ENCODE data around the gene CIDEC.
"Not testable (repeated sequence)": the region's sequence is repeated elsewhere in the genome, so short reads cannot be mapped to it uniquely, and the experiment has no call there.

GRCh38 chr3:9851926-9852325, 28.1 kb downstream of the CIDEC start:
- not testable (repeated sequence) for TF ChIP-seq CTCF (IDR thresholded peaks at IDR 0.05; ENCODE audit: insufficient read depth, low read length, poor library complexity, severe bottlenecking); EZH2phosphoT487 (conservative IDR thresholded peaks at IDR 0.05; ENCODE audit: low read length)
